Endothelial cell of hepatic sinusoid (primary cell): Measurements from ENCODE around the gene TLX1.

Source experiments
- in situ Hi-C: cut with HindIII; loops from 2 replicates; pipeline ENCODE4 v1.10.0; 2017; ENCODE audit warnings: low sequenced_read_pairs

The TLX1 gene

GRCh38 chr10:101130984-101131961 lies at the start of gene TLX1:
Gene TLX1, plus strand, starts transcription at chr10:101131300. Its CDS starts 242 bp downstream, at chr10:101131542.
- in situ Hi-C loops: no loop called here

GRCh38 chr10:101085846-101086245 lies 45.3 kb upstream of the TLX1 start:
- in situ Hi-C loops: no loop called here

- in situ Hi-C loops: no loop called here
These were observed 43.7 kb upstream of the TLX1 start for GRCh38 chr10:101087376-101087775.

GRCh38 chr10:101087965-101088364 lies 43.1 kb upstream of the TLX1 start:
- in situ Hi-C loops: no loop called here

GRCh38 chr10:101089520-101090299 lies 41.4 kb upstream of the TLX1 start:
- in situ Hi-C loops: no loop called here

- in situ Hi-C loops: no loop called here
These were observed 40.5 kb upstream of the TLX1 start for GRCh38 chr10:101090597-101090996.

GRCh38 chr10:101091546-101092290 lies 39.4 kb upstream of the TLX1 start:
- in situ Hi-C loops: no loop called here

- in situ Hi-C loops: no loop called here
These were observed 38.2 kb upstream of the TLX1 start for GRCh38 chr10:101092881-101093354.

- in situ Hi-C loops: no loop called here
These were observed 36.8 kb upstream of the TLX1 start for GRCh38 chr10:101094121-101094879.

GRCh38 chr10:101095004-101095403 lies 36.1 kb upstream of the TLX1 start:
- in situ Hi-C loops: no loop called here

- in situ Hi-C loops: no loop called here
These were observed 35.4 kb upstream of the TLX1 start for GRCh38 chr10:101095550-101096213.

GRCh38 chr10:101096378-101096777 lies 34.7 kb upstream of the TLX1 start:
- in situ Hi-C loops: no loop called here

GRCh38 chr10:101097881-101098280 lies 33.2 kb upstream of the TLX1 start:
- in situ Hi-C loops: no loop called here

- in situ Hi-C loops: loop anchor here (5.0 kb wide), 1 partner anchor 47 kb away; no protein-coding TSS in a partner anchor
These were observed 31.2 kb upstream of the TLX1 start for GRCh38 chr10:101099901-101100300.

- in situ Hi-C loops: loop anchor here (5.0 kb wide), 1 partner anchor 46 kb away; no protein-coding TSS in a partner anchor
These were observed 29.7 kb upstream of the TLX1 start for GRCh38 chr10:101101372-101101881.

GRCh38 chr10:101103430-101103829 lies 27.7 kb upstream of the TLX1 start:
- in situ Hi-C loops: loop anchor here (5.0 kb wide), 1 partner anchor 44 kb away; no protein-coding TSS in a partner anchor

GRCh38 chr10:101106351-101106750 lies 24.7 kb upstream of the TLX1 start:
- in situ Hi-C loops: no loop called here

- in situ Hi-C loops: no loop called here
These were observed 23.3 kb upstream of the TLX1 start for GRCh38 chr10:101107771-101108170.

GRCh38 chr10:101110856-101111523 lies 20.1 kb upstream of the TLX1 start:
- in situ Hi-C loops: no loop called here
